Central memory CD8-positive, alpha-beta T cell (primary cell): ENCODE measurements around the gene RPS27.

Experiments
- ATAC-seq: fragments of 150-1000 bp; cut with Tn5 transposase; replicated peaks from 2 replicates; pipeline ENCODE4 v1.10.0; 2022; ENCODE audit warnings: mild to moderate bottlenecking, moderate FRiP score, moderate number of reproducible peaks; ENCODE audit not compliant: poor library complexity, severe bottlenecking; ENCODE audit errors: extremely low read depth
- DNase-seq, 2 donors: peaks; one replicate each; pipeline ENCODE4 v3.0.0; 2021; ENCODE audit warnings: low spot score in 2 of 2
- H3K27ac Mint-ChIP-seq: one replicate; pipeline ENCODE4 v1.8.0; 2022; ENCODE audit warnings: low read depth, mild to moderate bottlenecking, moderate library complexity, mixed read lengths
- H3K27me3 Mint-ChIP-seq: one replicate; pipeline ENCODE4 v1.8.0; 2022; ENCODE audit warnings: mixed read lengths
- H3K36me3 Mint-ChIP-seq: one replicate; pipeline ENCODE4 v1.8.0; 2022; ENCODE audit warnings: mild to moderate bottlenecking, moderate library complexity, mixed read lengths; ENCODE audit not compliant: insufficient read depth
- H3K4me1 Mint-ChIP-seq: one replicate; pipeline ENCODE4 v1.8.0; 2022; ENCODE audit warnings: mixed read lengths
- H3K4me3 Mint-ChIP-seq: one replicate; pipeline ENCODE4 v1.8.0; 2022; ENCODE audit warnings: mild to moderate bottlenecking, moderate library complexity, mixed read lengths
- H3K9me3 Mint-ChIP-seq: one replicate; pipeline ENCODE4 v1.8.0; 2022; ENCODE audit warnings: mixed read lengths

RPS27 gene

GRCh38 chr1:153990468-153991150 is at the start of gene RPS27:
Gene RPS27, plus strand, starts transcription at chr1:153990762. Its CDS starts 35 bp downstream, at chr1:153990797.
- Mint-ChIP-seq H3K36me3 (peaks cover 49% of the 10 kb centered on the region), H3K27ac (peak within 1 kb of the TSS; percentile 99), H3K27me3 (no peaks in the 10 kb centered on the region), H3K4me1 (peaks cover 57% of the 10 kb centered on the region), H3K4me3 (peak within 1 kb of the TSS; percentile 97), H3K9me3 (no peaks in the 10 kb centered on the region)
- ATAC-seq, result peak; percentile 90
- peak; percentile 76 to 88 for DNase-seq

- Mint-ChIP-seq H3K27me3 (no peaks in the 10 kb centered on the region), H3K4me1 (peaks cover 56% of the 10 kb centered on the region), H3K9me3 (no peaks in the 10 kb centered on the region), H3K36me3 (peaks cover 59% of the 10 kb centered on the region), H3K4me3 (no peak overlapping the region), H3K27ac (peak overlapping the region; percentile 72)
- ATAC-seq (no peak), DNase-seq (no peak)
These were observed 48.5 kb upstream of the RPS27 start for GRCh38 chr1:153941826-153942725.

- H3K36me3 Mint-ChIP-seq, result peaks cover 56% of the 10 kb centered on the region
- H3K27me3 Mint-ChIP-seq, result no peaks in the 10 kb centered on the region
- no peak for DNase-seq
- peak overlapping the region; percentile 16 for H3K4me3 Mint-ChIP-seq
- H3K4me1 Mint-ChIP-seq, result peaks cover 54% of the 10 kb centered on the region
- H3K9me3 Mint-ChIP-seq, result no peaks in the 10 kb centered on the region
- no peak for ATAC-seq
- H3K27ac Mint-ChIP-seq, result peak overlapping the region; percentile 72
These were observed 47.6 kb upstream of the RPS27 start for GRCh38 chr1:153942766-153943549.

- Mint-ChIP-seq H3K27me3 (no peaks in the 10 kb centered on the region), H3K4me1 (peaks cover 54% of the 10 kb centered on the region), H3K36me3 (peaks cover 59% of the 10 kb centered on the region), H3K4me3 (peak overlapping the region; percentile 81), H3K9me3 (no peaks in the 10 kb centered on the region), H3K27ac (peak overlapping the region; percentile 95)
- DNase-seq, result no peak
- no peak for ATAC-seq
These were observed 46.3 kb upstream of the RPS27 start for GRCh38 chr1:153944005-153944826.

- ATAC-seq, result no peak
- DNase-seq, result no peak
- peaks cover 54% of the 10 kb centered on the region for H3K36me3 Mint-ChIP-seq
- peaks cover 54% of the 10 kb centered on the region for H3K4me1 Mint-ChIP-seq
- H3K27me3 Mint-ChIP-seq, result no peaks in the 10 kb centered on the region
- peak overlapping the region; percentile 95 for H3K27ac Mint-ChIP-seq
- H3K9me3 Mint-ChIP-seq, result no peaks in the 10 kb centered on the region
- H3K4me3 Mint-ChIP-seq, result peak overlapping the region; percentile 81
These were observed 45.8 kb upstream of the RPS27 start for GRCh38 chr1:153944827-153945117.

- ATAC-seq (peak; percentile 86), DNase-seq (peak; percentile 64 to 83)
- H3K27me3 Mint-ChIP-seq, result no peaks in the 10 kb centered on the region
- H3K9me3 Mint-ChIP-seq, result no peaks in the 10 kb centered on the region
- H3K4me1 Mint-ChIP-seq, result peaks cover 53% of the 10 kb centered on the region
- H3K4me3 Mint-ChIP-seq, result peak overlapping the region; percentile 81
- H3K27ac Mint-ChIP-seq, result peak overlapping the region; percentile 95
- peaks cover 54% of the 10 kb centered on the region for H3K36me3 Mint-ChIP-seq
These were observed 45.3 kb upstream of the RPS27 start for GRCh38 chr1:153945131-153945794.

- no peaks in the 10 kb centered on the region for H3K27me3 Mint-ChIP-seq
- no peaks in the 10 kb centered on the region for H3K9me3 Mint-ChIP-seq
- DNase-seq (peak; percentile 57 to 70), ATAC-seq (peak; percentile 62)
- peak overlapping the region; percentile 95 for H3K27ac Mint-ChIP-seq
- peaks cover 54% of the 10 kb centered on the region for H3K4me1 Mint-ChIP-seq
- H3K36me3 Mint-ChIP-seq, result peaks cover 56% of the 10 kb centered on the region
- H3K4me3 Mint-ChIP-seq, result peak overlapping the region; percentile 81
These were observed 44.6 kb upstream of the RPS27 start for GRCh38 chr1:153945795-153946621.

- Mint-ChIP-seq H3K9me3 (no peaks in the 10 kb centered on the region), H3K4me3 (peak within 1 kb of the TSS; percentile 81), H3K27me3 (no peaks in the 10 kb centered on the region), H3K4me1 (peaks cover 56% of the 10 kb centered on the region), H3K36me3 (peaks cover 57% of the 10 kb centered on the region), H3K27ac (peak within 1 kb of the TSS; percentile 95)
- ATAC-seq (peak; percentile 44), DNase-seq (peak; percentile 46 to 48)
These were observed 43.8 kb upstream of the RPS27 start, which contains the start of gene DENND4B for GRCh38 chr1:153946622-153947241. Gene DENND4B, minus strand, starts transcription at chr1:153946718. Its CDS starts 2,344 bp downstream, at chr1:153944374.

GRCh38 chr1:153951183-153951582 is 39.4 kb upstream of the RPS27 start:
- no peak for DNase-seq
- H3K27me3 Mint-ChIP-seq, result no peaks in the 10 kb centered on the region
- H3K9me3 Mint-ChIP-seq, result no peaks in the 10 kb centered on the region
- H3K4me1 Mint-ChIP-seq, result peaks cover 41% of the 10 kb centered on the region
- H3K27ac Mint-ChIP-seq, result no peak overlapping the region
- no peak for ATAC-seq
- peaks cover 53% of the 10 kb centered on the region for H3K36me3 Mint-ChIP-seq
- no peak overlapping the region for H3K4me3 Mint-ChIP-seq

- H3K36me3 Mint-ChIP-seq, result peaks cover 50% of the 10 kb centered on the region
- H3K4me1 Mint-ChIP-seq, result peaks cover 46% of the 10 kb centered on the region
- ATAC-seq, result no peak
- no peaks in the 10 kb centered on the region for H3K9me3 Mint-ChIP-seq
- H3K27me3 Mint-ChIP-seq, result no peaks in the 10 kb centered on the region
- peak overlapping the region; percentile 56 for H3K27ac Mint-ChIP-seq
- no peak overlapping the region for H3K4me3 Mint-ChIP-seq
- DNase-seq, result no peak
These were observed 38.8 kb upstream of the RPS27 start for GRCh38 chr1:153951801-153952200.
